Ovary (tissue), 9 donors: Measurements from ENCODE around the gene SRD5A3. TPM values are rescaled to one million over a fixed set of nuclear protein-coding genes. Genes with fewer than 3 reads are reported as not detected.

Experiments used
- DNase-seq, 5 donors: peaks; one replicate each; pipeline ENCODE4 v3.0.0-alpha.2; 2019 to 2020
- H3K27ac ChIP-seq, 2 donors: fragments of 200-600 bp; one replicate each; pipeline versions ENCODE4 v1.5.1 to v1.8.0; 2019 to 2022
- H3K27me3 ChIP-seq: fragments of 200-600 bp; one replicate; pipeline ENCODE4 v1.8.0; 2022
- H3K36me3 ChIP-seq: fragments of 200-600 bp; sonication (generic); one replicate; pipeline ENCODE4 v1.5.1; 2019
- H3K4me1 ChIP-seq: one replicate; pipeline ENCODE4 v1.8.1; 2013; ENCODE audit warnings: mild to moderate bottlenecking, moderate library complexity; ENCODE audit not compliant: insufficient read depth
- H3K4me3 ChIP-seq: fragments of 200-600 bp; sonication (generic); one replicate; pipeline ENCODE4 v1.5.1; 2017
- H3K9me3 ChIP-seq, 2 donors: fragments of 200-600 bp in 1 of 2; sonication (generic) in 1 of 2; one replicate each; pipeline versions ENCODE4 v1.5.1 to v1.8.1; 2013 to 2019; ENCODE audit warnings: mild to moderate bottlenecking in 1 of 2, moderate library complexity in 1 of 2
- CTCF ChIP-seq, 3 donors: fragments of 450-650 bp in 2 of 3; fragments of 200-600 bp in 1 of 3; IDR thresholded peaks; one replicate each; pipeline versions ENCODE4 v1.5.1 to v1.8.0; 2016 to 2022; ENCODE audit warnings: antibody characterized with exemption in 3 of 3, mild to moderate bottlenecking in 1 of 3
- EP300 ChIP-seq: sonication (generic); formaldehyde crosslinking; IDR thresholded peaks from one replicate; pipeline ENCODE4 v1.6.1; 2017; ENCODE audit warnings: antibody characterized with exemption
- POLR2A ChIP-seq: fragments of 450-650 bp; IDR thresholded peaks from one replicate; pipeline ENCODE4 v1.6.1; 2017; ENCODE audit warnings: antibody characterized with exemption, mild to moderate bottlenecking, moderate library complexity
- WGBS, 3 donors: extraction: QIAGEN DNeasy Blood & Tissue Kit in 1 of 3; methylation state at CpG; one replicate each; pipeline versions ENCODE4 v1.1.5 to v1.1.7; 2013 to 2017; 5-methylcytosine and 5-hydroxymethylcytosine counted together
- intact Hi-C, 4 donors: fragments of 100-400 bp; cut with DNase I; formaldehyde crosslinking; loops; one replicate each; pipeline versions ENCODE4 v1.11.0 to v1.15.1; 2022 to 2023
- polyA plus RNA-seq, 2 donors: library from polyadenylated mRNA; stranded (reverse); fragments of 200-250 nt in 1 of 2; fragments of 350-450 nt in 1 of 2; fragmentation: Illumina TruSeq in 1 of 2; extraction: RNeasy Lipid Tissue Mini Kit (QIAGEN cat#74804) in 1 of 2; gene quantifications; one replicate each; pipeline ENCODE4 v1.2.3, GENCODE V29; 2013 to 2014
- total RNA-seq, 7 donors: library from RNA; depleted of rRNA in 2 of 7; stranded (reverse); fragments of >200 nt in 2 of 7; fragmentation: NEBNext Ultra II Directional in 3 of 7; extraction: Animal tissue kit (Norgen Biotek cat#: 25700) in 3 of 7; gene quantifications; one replicate each; pipeline versions ENCODE4 v1.1.0 to v1.2.4, GENCODE V29; 2016 to 2023
- donor health status: DM: no; HTN: no; CAD: no; lungs with moderate emphysema.
- donor health status: DM: no; HTN: no; CAD: no.
- donor health status: Bipolar disorder and iron deficiency.
- donor health status: DM: yes; HTN: yes; CAD: no.
- donor health status: DM: no; HTN: no; CAD: no.
- donor health status: DM: yes; HTN: yes; CAD: no.

SRD5A3 gene
- total and polyA plus RNA-seq, 9 donors = 1.2 to 12.3 (median 2.9) TPM

GRCh38 chr4:55406545-55406944 is 60.5 kb downstream of the SRD5A3 start:
- H3K36me3 ChIP-seq = no peaks in the 10 kb centered on the region
- no peak overlapping the region for H3K27ac ChIP-seq
- H3K27me3 ChIP-seq = no peaks in the 10 kb centered on the region
- no peaks in the 10 kb centered on the region for H3K9me3 ChIP-seq
- TF ChIP-seq POLR2A (no peak), EP300 (no peak), CTCF (IDR thresholded peaks at IDR 0.05) (no peak)
- peaks cover 2% of the 10 kb centered on the region for H3K4me1 ChIP-seq
- H3K4me3 ChIP-seq = no peak overlapping the region
- WGBS, 3 donors = 94 to 99% (median 98%) methylated on average over 2 of the region's 2 CpGs
- intact Hi-C loops = no loop called here
- no peak for DNase-seq

- Histone ChIP-seq H3K36me3 (no peaks in the 10 kb centered on the region), H3K4me1 (peaks cover 2% of the 10 kb centered on the region), H3K27me3 (no peaks in the 10 kb centered on the region), H3K27ac (no peak overlapping the region), H3K4me3 (no peak overlapping the region), H3K9me3 (no peaks in the 10 kb centered on the region)
- DNase-seq = no peak
- WGBS, 3 donors = 94 to 96% (median 94%) methylated on average over 3 of the region's 3 CpGs
- TF ChIP-seq POLR2A = no peak
- TF ChIP-seq CTCF (IDR thresholded peaks at IDR 0.05) = no peak
- no peak for TF ChIP-seq EP300
- intact Hi-C loops = no loop called here
Measured at GRCh38 chr4:55407119-55407518, 61.1 kb downstream of the SRD5A3 start.

GRCh38 chr4:55407764-55408163 is 61.7 kb downstream of the SRD5A3 start:
- no peaks in the 10 kb centered on the region for H3K36me3 ChIP-seq
- TF ChIP-seq EP300 = no peak
- no peak for TF ChIP-seq POLR2A
- TF ChIP-seq CTCF (IDR thresholded peaks at IDR 0.05) = no peak
- peaks cover 2% of the 10 kb centered on the region for H3K4me1 ChIP-seq
- intact Hi-C loops = no loop called here
- 56 to 92% (median 87%) methylated on average over 3 of the region's 3 CpGs for WGBS, 3 donors
- DNase-seq = no peak
- no peak overlapping the region for H3K4me3 ChIP-seq
- H3K27me3 ChIP-seq = no peaks in the 10 kb centered on the region
- no peaks in the 10 kb centered on the region for H3K9me3 ChIP-seq
- no peak overlapping the region for H3K27ac ChIP-seq

- H3K27me3 ChIP-seq = no peaks in the 10 kb centered on the region
- peaks cover 2% of the 10 kb centered on the region for H3K4me1 ChIP-seq
- H3K27ac ChIP-seq = no peak overlapping the region
- H3K4me3 ChIP-seq = no peak overlapping the region
- 60 to 66% (median 63%) methylated on average over 10 of the region's 10 CpGs for WGBS, 3 donors
- no peaks in the 10 kb centered on the region for H3K9me3 ChIP-seq
- no peaks in the 10 kb centered on the region for H3K36me3 ChIP-seq
- DNase-seq = no peak
- intact Hi-C loops = no loop called here
- no peak for TF ChIP-seq CTCF (IDR thresholded peaks at IDR 0.05)
- no peak for TF ChIP-seq POLR2A
- TF ChIP-seq EP300 = no peak
Measured at GRCh38 chr4:55409468-55410171, 63.6 kb downstream of the SRD5A3 start.
